HL-60/S4 (cell line): Measurements from ENCODE around the gene WDR18.

Source experiments
- in situ Hi-C: fragments of 300-500 bp; cut with MboI; formaldehyde crosslinking; loops from 2 replicates; pipeline ENCODE4 v1.14.3; 2022; ENCODE audit warnings: low sequenced_read_pairs

The WDR18 gene

DNA sequence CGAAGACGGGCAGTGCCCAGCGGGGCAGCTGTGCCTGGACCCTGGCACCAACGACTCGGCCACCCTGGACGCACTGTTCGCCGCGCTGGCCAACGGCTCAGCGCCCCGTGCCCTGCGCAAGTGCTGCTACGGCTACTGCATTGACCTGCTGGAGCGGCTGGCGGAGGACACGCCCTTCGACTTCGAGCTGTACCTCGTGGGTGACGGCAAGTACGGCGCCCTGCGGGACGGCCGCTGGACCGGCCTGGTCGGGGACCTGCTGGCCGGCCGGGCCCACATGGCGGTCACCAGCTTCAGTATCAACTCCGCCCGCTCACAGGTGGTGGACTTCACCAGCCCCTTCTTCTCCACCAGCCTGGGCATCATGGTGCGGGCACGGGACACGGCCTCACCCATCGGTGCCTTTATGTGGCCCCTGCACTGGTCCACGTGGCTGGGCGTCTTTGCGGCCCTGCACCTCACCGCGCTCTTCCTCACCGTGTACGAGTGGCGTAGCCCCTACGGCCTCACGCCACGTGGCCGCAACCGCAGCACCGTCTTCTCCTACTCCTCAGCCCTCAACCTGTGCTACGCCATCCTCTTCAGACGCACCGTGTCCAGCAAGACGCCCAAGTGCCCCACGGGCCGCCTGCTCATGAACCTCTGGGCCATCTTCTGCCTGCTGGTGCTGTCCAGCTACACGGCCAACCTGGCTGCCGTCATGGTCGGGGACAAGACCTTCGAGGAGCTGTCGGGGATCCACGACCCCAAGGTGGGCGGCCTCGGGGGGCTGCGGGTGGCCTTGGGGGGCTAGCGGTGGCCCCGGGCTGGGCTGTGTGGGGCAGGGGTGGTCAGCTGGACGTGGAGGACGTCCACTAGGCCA, 20.9 kb downstream of the WDR18 start:
- in situ Hi-C loops, result no loop called here

DNA sequence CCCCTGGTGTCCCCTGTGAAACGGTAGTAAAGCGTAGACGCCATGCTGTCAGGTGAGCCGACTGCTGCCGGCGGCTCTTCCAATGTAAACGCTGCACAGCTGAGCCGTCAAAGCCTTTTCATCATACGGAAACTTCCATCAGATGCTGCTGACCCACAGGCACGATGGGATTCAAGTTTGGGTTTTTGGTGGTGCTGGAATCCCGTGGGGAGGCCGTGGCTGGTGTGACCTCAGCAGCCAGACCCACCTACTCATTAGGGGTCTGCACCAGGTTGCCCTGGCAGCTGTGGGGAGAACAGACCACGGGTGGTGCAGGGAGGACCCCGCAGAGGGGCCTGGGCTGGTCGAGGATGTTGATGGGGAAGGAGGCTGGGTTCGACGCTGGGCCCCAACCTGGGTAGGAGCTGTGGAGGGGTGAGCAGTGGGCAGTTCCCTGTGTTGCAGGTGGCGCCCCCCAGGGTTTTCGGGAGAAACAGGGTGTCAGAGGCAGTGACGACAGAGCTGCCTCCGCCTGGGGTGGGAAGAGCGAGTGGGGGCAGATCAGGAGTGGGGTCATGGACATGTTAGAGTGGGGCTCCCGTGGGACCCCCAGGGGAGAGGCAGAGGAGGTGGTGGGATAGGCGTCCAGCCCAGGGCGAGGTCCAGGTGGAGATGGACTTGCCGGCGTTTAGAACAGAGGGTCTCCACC, 22.7 kb downstream of the WDR18 start:
- in situ Hi-C loops, result no loop called here

DNA sequence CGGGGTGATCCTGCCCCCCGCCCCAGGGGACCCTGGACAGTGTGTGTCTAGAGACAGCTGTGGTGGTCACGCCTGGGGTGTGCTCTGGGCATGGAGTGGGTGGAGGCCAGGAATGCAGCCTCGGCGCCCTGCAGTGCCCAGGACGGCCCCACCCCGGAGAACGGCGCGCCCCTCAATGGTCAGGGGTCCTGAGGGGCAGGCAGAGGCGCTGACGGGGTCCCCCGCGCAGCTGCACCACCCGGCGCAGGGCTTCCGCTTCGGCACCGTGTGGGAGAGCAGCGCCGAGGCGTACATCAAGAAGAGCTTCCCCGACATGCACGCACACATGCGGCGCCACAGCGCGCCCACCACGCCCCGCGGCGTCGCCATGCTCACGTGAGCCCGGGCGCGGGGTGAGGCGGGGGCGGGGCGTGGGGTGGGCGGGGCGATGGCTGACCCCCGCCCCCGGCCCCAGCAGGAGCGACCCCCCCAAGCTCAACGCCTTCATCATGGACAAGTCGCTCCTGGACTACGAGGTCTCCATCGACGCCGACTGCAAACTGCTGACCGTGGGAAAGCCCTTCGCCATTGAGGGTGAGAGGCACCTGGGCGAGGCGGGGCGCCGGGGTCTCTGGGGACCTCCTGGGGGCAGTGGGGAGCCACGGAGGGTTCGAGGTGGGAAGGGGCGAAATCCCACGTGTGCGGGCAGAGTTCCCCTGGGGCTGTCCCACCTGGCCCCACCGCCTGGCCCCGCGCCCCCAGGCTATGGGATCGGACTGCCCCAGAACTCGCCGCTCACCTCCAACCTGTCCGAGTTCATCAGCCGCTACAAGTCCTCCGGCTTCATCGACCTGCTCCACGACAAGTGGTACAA, 23.5 kb downstream of the WDR18 start:
- in situ Hi-C loops, result no loop called here

DNA sequence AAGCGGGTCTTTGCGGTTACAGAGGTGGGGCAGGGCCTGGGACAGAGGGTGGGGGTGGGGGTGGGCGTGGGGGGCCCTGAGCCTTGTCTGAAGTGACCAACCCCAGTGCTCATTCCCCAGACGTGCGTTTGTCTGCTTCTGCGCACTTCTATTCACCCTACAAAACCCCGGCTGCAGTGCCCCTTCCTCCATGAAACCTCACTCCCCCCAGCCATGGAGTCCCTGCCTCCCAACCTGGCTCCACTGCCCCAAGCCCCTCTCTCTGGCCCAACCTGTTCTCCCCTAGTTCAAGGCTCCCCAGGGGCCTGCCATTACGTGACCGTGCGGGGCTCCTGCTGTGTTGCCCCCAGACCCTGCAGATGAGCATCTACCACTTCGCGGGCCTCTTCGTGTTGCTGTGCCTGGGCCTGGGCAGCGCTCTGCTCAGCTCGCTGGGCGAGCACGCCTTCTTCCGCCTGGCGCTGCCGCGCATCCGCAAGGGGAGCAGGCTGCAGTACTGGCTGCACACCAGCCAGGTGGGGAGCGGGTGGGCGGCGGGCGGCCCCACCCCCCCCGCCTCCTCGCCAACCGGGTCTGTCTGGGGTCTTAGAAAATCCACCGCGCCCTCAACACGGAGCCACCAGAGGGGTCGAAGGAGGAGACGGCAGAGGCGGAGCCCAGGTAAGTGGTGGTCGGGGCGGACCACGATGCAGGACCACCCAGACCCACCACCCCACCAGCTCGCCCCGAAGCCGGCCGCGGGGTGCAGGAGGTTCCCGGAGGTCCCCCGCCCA, 24.3 kb downstream of the WDR18 start:
- in situ Hi-C loops, result no loop called here

GRCh38 chr19:1009041-1009980, 25.2 kb downstream of the WDR18 start:
- in situ Hi-C loops, result no loop called here

- in situ Hi-C loops, result no loop called here
Observed at GRCh38 chr19:1009981-1010538, 25.9 kb downstream of the WDR18 start.

GRCh38 chr19:1010586-1011510, 26.7 kb downstream of the WDR18 start:
- in situ Hi-C loops, result no loop called here

DNA sequence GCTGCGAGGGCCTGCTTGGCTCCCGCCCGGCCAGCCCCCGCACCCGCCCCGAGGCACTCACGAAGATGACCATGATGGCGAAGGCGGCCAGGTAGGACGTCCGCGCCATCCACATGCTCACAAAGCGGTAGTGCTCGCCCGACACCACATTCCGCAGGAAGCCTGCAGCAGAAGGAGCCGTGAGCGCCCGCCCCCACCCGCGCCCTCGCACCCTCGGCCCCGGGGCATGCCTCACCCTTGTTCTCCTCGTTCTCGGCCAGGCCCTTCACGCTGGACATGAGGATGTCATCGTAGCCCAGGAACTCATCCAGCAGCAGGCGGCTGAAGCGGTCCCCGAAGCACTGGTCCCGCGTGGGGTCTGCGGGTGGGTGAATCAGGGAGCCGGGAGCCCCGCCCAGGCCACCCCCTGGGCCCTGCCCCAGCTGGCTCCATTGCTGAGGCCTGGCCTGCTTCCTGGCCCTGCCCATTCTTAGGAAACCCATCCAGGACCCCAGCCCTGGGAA, 27.7 kb downstream of the WDR18 start:
- in situ Hi-C loops, result no loop called here

DNA sequence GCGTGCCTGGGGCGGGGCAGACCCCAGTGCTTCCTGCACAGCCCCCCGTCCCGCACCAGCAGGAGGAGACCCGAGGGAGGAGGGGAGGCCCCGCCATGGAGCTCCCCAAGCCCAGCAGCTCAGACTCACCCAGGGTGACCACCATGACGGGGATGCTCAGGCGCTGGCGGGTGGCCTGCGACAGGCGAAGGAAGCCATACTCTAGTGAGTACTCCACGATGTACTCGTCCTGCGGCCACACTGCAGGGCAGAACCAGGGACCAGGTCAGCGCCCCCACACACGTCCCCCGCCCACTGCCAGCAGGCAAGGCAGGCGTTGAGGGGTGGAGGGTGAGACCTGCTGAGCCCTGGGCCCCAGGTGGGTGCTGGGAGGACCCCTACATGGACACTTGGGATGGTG, 28.2 kb downstream of the WDR18 start:
- in situ Hi-C loops, result no loop called here

- in situ Hi-C loops, result no loop called here
Observed at GRCh38 chr19:1013218-1013617, 29.1 kb downstream of the WDR18 start.

- in situ Hi-C loops, result no loop called here
Observed at GRCh38 chr19:1014161-1015060, 30.3 kb downstream of the WDR18 start.

GRCh38 chr19:1015061-1015781, 31.1 kb downstream of the WDR18 start:
- in situ Hi-C loops, result no loop called here

- in situ Hi-C loops, result no loop called here
Observed at GRCh38 chr19:1015782-1016646, 31.9 kb downstream of the WDR18 start.

DNA sequence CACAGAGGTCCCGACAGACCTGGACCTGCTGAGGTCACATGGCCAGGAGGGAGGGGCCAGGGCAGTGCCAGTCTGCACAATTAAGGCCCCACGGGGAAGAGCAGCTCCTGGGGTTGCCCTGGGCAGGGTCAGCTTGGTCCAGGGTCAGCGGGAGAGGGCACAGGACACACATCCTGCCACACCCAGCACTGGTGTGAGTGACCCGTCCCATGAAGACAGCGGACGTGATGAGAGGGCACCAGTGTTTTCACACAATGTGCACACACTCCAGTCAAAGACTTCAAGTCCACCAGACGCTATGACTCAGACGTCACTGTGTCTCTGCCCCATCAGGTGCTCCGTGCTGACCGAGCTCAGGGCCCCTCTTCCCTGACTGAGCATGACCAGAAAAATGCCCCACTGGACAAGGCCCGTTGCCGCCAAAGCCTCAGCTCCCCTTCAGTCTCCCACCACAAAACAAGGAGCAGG, 32.5 kb downstream of the WDR18 start:
- in situ Hi-C loops, result no loop called here
